SK-N-MC (cell line): Measurements from ENCODE around the gene SLC6A7.

Source experiments
- EZH2 ChIP-seq: fragments of 200-600 bp; sonication (generic); IDR thresholded peaks from one replicate; pipeline ENCODE4 v1.6.1; 2017; ENCODE audit warnings: antibody characterized with exemption
- FOXP2 ChIP-seq: optimal IDR thresholded peaks from 2 replicates; pipeline ENCODE3; 2011; ENCODE audit warnings: mild to moderate bottlenecking, moderate library complexity; ENCODE audit not compliant: insufficient read depth; ENCODE audit errors: extremely low read length, control extremely low read depth
- POLR2AphosphoS5 ChIP-seq: IDR thresholded peaks from 2 replicates; pipeline ENCODE4 v1.6.1; 2012; ENCODE audit warnings: mild to moderate bottlenecking, low read depth, low read length, borderline replicate concordance

GRCh38 chr5:150166650-150167511 is 23.0 kb upstream of the SLC6A7 start, which contains the start of gene CDX1:
- TF ChIP-seq POLR2AphosphoS5: no peak
- no peak for TF ChIP-seq EZH2
- TF ChIP-seq FOXP2: no peak
